ENCODE measurements around the gene PPP3CA.

Gene PPP3CA

GRCh38 chr4:101065346-101065745, 282.0 kb downstream of the PPP3CA start:
- DNase-seq (ENCODE audit: low read depth) = no peak
- TF ChIP-seq CTCF (IDR thresholded peaks at IDR 0.05; ENCODE audit: low read length, missing control alignments) = no peak
- no peak overlapping the region for H3K4me3 ChIP-seq (replicated peaks; ENCODE audit: low read depth, low read length)

- no peak overlapping the region for H3K4me3 ChIP-seq (replicated peaks; ENCODE audit: low read depth, low read length)
- no peak for TF ChIP-seq CTCF (IDR thresholded peaks at IDR 0.05; ENCODE audit: low read length, missing control alignments)
- no peak for DNase-seq (ENCODE audit: low read depth)
These were observed 282.7 kb downstream of the PPP3CA start for GRCh38 chr4:101064541-101065180.

GRCh38 chr4:101055392-101055791, 291.9 kb downstream of the PPP3CA start:
- no peak for TF ChIP-seq CTCF (IDR thresholded peaks at IDR 0.05; ENCODE audit: low read length, missing control alignments)
- DNase-seq (ENCODE audit: low read depth) = no peak
- H3K4me3 ChIP-seq (replicated peaks; ENCODE audit: low read depth, low read length) = no peak overlapping the region

- no peak for TF ChIP-seq CTCF (IDR thresholded peaks at IDR 0.05; ENCODE audit: low read length, missing control alignments)
- DNase-seq (ENCODE audit: low read depth) = no peak
- no peak overlapping the region for H3K4me3 ChIP-seq (replicated peaks; ENCODE audit: low read depth, low read length)
These were observed 296.5 kb downstream of the PPP3CA start for GRCh38 chr4:101050837-101051205.

GRCh38 chr4:101050088-101050836, 297.1 kb downstream of the PPP3CA start:
- no peak for DNase-seq (ENCODE audit: low read depth)
- no peak for TF ChIP-seq CTCF (IDR thresholded peaks at IDR 0.05; ENCODE audit: low read length, missing control alignments)
- no peak overlapping the region for H3K4me3 ChIP-seq (replicated peaks; ENCODE audit: low read depth, low read length)

- no peak for TF ChIP-seq CTCF (IDR thresholded peaks at IDR 0.05; ENCODE audit: low read length, missing control alignments)
- no peak for DNase-seq (ENCODE audit: low read depth)
- H3K4me3 ChIP-seq (replicated peaks; ENCODE audit: low read depth, low read length) = no peak overlapping the region
These were observed 297.8 kb downstream of the PPP3CA start for GRCh38 chr4:101049549-101050001.

Measured in fibroblast of pulmonary artery (primary cell).